Fibroblast of skin of left quadriceps (primary cell): ENCODE data around the gene NIFK.

ENCODE experiments used
- DNase-seq, 2 experiments: peaks; one replicate each; pipeline ENCODE4 v3.0.0-alpha.2; 2013; ENCODE audit warnings: low read depth in 2 of 2

NIFK gene

DNA sequence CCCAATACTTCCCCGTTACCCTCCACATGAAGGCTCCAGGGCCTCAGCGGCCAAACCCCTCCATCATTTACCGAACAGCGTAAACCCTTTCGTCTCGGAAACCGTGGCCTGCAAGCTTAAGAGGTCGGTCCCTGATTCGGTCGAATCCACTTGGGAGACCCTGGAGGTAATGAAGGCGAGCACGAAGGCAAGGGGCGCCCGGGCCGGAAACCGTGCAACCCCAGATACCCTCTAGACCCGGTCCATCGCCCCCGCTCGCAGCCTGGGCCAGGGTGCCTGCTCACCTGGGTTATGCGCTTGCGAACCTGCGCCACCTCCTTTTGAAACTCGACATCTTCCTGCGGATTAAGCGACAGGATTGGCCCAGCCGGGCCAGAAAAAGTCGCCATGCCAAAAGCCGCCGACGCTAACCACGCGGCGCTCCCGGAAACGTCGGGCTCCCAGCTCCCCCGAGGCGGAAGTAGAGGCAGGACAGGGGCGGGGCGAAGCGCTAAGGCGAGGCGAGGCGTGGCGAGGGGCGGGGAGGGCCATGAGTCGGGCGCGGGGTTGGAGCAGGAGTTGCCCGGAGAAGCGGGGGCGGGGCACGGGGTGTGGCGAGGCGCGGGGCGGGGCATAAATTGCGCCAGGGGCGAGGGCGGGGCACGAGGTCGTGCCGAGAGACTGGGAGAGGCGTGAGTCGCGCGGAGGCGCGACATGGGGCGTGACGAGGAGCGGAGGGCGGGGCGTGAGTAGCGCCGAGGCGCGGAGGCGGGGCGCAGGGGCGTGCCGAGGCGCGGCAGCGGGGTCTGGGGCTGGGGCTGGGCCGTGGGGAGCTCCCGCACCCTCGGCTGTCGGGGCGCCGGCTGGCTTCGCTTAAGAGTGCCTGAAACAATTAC, at the start of gene NIFK:
Gene NIFK (minus strand): TSS at position 414 of the 875 bp plus-strand sequence. CDS start 25 bp downstream, at position 389.
- peak; percentile 94 to 95 for DNase-seq

DNA sequence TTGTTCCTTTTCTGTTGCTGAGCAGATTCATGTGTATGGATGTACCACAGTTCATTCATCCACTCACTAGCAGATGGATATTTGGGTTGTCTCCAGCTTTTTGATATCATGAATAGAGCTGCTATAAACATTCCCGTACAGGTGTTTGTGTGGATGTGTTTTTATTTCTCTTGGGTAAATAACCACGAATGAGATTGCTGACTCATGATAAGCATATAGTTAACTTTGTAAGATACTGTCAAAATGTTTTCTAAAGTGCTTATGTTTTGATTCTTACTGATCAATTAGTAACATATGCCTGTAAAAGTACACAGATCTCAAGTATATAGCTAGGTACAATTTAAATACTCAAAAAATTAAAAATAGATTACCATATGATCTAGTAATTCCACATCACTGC, 46.5 kb upstream of the NIFK start:
- no peak for DNase-seq

DNA sequence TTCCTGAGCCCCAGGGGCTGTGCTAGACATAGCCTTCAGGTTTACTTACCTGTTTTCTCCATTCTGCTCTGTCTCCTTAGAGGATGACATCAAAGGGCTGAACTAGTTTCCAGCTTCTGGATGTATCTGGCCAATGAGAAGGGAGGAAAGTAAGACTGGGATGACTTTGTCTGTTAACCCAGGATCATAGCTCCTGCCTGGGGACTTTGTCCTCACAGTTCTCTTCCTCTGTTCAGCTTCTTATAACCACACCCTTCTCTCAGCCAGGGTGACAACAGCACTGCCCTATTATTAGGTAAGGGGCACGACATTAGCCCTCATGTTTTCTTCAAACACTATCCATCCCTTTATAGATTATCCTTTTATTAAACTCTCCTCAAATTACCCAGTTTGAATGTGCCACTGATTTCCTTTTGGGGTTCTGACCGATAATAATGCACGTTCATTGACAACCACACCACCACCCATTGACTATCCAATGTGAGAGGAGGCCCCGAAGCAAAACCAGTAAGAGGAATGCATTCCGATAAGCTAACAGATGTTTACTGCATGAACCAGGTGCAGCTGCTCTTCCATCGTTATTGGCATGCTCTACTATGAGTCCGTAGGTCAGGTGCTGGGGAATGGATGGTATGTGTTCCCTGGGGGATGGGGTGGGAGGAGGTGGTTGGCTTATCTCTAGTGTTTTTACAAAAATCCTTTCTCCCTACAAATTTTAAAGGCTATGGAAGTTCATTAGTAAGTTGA, 42.2 kb upstream of the NIFK start:
- no peak for DNase-seq

DNA sequence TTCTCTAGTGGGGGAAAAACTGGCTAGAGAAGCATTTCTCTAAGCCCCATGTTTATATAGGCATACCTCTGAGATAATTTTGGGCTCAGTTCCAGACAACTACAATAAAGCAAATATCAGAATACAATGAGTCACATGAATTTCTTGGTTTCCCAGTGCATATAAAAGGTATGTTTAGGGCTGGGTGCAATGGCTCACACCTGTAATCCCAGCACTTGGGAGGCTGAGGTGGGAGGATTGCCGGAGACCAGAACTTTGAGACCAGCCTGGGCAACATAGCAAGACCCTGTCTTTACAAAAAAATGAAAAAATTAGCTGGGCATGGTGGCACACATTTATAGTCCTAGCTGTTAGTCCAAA, 41.0 kb upstream of the NIFK start:
- peak; percentile 20 to 22 for DNase-seq

DNA sequence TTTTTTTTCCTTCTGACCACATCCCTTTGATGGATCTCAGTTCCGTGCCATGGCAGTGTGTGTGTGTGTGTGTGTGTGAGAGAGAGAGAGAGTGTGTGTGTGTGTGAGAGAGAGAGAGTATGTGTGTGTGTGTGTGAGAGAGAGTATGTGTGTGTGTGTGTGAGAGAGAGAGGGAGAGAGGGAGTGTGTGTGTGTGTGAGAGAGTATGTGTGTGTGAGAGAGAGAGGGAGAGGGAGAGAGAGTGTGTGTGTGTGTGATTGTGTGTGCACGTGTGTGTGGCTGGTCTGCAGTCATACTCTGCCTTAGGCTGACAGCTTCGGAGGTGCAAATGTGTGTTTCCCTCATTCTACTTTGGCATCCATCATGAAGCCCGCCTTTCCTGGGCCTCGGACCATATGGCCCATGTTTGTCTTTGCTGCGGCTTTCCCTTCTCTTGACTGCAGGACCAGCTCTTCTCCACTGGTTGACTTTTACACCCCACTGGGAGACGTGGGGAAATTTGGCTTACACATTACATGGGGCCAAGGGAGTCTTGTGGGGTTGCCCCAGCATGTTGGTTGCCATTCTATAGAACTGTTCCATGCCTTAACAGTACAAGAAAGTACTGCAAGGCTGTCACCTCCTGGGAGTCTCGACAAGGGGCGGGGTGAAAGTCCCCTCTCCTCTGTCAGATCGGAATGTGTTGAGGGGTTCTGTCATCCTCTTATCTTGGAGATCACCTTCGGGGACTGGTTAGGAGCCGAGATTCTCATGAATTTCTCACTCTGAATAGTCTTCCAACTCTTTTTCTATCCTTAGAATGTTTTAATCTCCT, 40.4 kb upstream of the NIFK start:
- no peak for DNase-seq

DNA sequence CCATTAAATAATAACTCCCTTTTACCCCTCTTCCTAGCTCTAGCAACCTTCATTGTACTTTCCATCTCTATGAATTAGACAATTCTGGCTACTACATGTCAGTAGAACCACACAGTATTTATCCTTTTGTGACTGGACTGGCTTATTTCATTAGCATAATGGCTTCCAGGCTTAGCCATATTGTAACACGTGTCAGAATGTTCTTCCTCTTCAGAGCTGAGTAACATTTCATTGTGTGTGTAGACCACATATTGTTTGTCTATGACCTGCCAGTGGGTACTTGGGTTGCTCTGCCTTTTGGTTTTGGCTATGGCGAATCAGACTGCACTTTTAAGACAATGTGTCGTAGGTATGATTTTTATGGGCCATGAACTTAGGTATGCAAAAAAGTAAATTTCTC, 39.7 kb upstream of the NIFK start:
- DNase-seq, result no peak

DNA sequence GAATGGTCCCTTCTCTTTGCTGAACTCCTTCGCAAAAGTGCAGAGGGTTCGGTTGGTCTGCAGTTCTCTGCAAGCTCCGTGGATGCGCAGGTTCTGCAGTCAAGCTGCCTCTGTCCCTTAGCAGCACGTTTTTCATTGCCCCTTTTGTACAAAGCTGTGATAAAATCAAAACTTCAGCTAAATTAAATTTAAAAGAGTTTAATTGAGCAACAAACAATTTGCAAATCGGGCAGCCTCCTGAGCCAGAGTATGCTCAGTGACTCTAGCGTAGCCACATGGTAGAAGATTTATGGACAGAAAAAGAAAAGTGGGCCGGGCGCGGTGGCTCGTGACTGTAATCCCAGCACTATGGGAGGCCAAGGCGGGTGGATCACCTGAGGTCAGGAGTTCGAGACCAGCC, 37.6 kb upstream of the NIFK start:
- DNase-seq, result no peak

DNA sequence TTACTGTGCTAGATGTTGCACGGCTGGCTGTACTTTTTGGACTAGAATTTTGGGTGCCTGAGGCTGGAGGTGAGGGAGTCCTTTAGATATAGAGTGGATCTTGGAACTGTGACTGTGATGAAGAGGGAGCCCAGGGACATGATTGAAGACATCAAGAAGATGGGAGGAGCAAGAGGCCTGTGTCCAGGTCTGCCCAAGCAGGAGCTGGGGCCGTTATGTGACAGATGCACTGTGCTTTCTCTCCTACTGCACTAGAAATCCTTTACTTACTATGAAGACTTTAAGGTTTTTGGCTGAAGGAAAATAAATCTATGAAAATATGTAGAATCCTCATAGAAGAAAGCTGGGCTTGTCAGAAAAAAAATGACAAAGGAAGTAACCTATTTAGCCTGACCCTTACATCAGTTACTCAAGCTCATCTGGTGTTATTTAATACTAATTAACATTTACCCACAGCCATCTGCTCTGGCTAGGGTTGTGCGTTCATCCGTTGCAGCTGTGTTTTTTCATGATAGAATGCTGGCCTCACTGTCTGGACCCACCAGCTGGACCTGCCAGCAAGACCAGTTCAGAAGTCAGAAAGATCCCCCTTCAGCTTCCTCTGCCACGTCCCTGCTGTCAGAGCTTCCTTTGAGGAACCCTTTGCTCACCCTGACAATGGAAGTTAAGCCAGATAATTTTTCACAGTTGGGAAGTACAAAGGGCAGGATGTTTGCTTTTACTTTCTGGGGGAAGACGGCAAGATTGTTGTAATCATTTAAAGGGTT, 35.5 kb upstream of the NIFK start:
- no peak for DNase-seq

DNA sequence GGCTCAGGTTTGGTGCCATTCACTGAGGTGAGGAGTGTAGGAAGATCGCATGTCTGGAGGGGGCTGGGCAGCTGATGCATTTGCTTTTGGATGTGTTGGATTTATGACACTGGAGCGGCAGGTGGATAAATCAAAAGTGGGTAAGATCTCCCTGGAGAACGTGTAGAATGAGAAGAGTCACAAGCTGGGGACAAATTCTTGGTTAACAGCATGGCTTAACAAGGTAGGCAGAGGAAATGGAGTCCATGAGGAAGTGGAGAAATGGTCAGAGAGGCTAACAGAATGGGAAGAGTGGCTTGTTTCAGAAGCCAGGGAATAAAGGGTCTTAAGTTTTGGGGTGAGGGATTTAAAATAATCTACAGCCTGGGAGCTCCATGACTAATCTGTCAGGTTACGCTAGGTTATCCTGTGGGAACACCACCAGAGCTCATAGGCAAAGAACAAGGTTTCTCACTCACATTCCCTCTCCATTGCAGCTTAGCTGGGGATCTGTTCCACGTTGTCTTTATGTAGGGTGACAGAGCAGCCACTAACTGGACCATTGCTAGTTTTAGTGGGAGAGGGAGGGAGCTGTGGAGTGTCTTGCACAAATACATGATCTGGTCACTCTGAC, 31.6 kb upstream of the NIFK start:
- DNase-seq, result no peak

DNA sequence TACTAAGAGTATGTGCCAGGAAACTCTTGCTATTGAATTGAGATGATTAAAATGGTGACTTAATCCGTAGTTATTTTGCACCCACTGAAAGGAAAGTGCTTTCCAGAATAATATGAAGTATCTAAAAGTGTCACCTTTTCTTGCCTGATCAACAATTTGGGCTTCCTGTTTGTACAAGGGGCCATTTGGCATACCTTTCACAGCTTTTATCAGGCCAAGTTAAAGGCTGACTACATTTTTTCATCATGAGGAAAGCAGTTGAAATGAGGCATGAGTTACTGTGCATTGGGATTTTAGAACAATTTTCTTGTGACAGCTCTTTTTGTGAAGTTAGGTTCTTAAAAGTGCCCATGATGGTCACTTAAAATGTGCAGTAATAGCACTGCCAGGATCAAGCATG, 29.9 kb upstream of the NIFK start:
- DNase-seq, result no peak

DNA sequence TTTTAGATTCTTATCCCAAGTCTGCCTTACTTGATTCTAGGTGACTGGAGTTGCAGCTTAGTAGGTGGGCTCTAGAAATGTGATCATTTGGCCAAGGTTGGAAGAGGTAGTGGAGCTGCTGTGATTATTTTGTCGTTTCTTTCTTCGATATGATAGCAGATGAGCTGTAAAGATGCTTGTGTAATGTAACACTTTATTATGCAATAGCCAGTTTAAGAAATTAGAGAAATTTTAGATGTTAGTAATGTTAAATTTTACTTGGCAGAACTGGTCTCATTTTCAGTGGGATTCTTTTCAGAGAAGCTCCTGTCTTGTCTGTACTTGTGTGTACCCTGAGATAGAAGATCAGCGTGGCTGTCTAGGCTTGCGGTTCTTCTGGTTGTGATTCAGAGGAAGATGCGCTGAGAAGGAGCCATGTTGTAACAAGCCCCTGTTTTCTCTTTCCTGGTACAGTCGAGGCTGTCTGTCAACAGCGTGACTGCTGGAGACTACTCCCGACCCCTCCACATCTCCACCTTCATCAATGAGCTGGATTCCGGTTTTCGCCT, 28.1 kb upstream of the NIFK start:
- DNase-seq, result no peak

DNA sequence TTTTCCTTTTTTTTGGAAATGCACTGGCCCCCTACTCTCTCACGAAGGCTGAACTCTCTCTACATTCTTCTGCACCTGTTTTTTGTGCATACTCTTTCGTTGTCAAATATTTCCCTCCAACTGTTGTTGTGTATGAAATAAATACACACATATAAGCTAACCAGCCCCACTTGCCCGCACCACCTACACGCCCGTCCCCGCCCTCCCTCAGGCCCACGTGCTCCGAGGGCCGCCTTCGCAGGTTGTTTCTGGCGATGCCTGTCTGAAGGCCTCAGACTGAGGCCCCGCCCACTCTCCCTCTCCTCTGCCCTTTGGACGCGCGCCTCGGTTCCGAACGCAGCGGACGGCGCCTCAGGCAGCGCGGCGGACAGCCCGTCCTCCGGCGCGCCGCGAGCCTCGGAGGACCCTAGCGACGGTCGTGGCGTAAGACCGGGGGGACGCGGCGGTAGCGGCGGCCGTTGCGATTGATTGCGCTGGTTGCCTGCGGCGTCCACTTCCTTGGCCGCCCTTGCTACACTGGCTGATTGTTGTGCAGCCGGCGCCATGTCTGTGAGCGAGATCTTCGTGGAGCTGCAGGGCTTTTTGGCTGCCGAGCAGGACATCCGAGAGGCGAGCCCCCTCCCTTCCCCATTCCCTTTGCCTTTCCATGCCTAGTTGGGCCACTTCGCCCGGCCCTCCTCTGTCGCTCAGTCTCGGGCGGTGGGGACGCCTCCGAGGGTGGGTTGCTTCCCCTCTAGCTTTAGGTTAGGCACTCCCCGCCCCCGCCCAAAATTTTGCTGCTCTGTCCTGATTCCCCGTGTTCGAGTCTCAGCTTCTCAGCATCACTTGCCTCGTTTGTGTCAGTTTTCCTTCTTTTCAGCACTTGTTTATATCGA, 18.8 kb upstream of the NIFK start, which contains the start of gene TSN:
Gene TSN (plus strand): TSS at position 415 of the 875 bp plus-strand sequence. CDS start 129 bp downstream, at position 544.
- peak; percentile 93 to 94 for DNase-seq

DNA sequence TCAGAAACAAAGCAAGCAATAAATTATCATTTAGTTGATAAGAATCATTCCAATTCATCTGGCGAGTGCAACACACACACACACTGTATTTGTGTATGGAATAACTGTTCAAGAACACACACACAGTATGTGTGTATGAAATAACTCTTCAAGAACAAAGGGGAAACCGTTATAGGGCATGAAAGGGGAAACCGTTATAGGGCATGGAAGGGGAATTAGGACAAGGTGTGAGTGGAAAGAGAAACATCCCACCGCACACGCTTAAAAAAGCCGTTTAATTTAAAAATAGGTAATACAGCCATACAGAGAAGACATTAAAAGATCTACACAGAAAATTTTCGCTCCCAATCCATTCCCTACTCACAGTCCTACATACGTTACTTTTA, 18.2 kb upstream of the NIFK start:
- DNase-seq, result no peak

DNA sequence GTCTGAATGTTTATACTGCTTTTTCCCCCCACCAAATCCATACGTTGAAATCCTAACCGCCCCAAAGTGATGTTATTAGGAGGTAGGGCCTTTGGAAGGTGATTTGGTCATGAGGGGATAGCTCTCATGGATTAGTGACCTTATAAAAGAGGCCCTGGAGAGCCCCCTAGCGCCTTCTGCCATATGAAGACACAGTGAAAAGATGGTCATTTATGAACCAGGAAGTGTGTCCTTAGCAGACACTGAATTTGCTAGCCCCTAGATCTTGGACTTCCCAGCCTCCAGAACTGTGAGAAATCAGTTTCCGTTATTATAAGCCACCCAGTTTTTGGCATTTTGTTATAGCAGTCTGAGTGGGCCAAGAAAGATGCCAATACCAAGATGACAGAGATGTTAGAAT, 11.5 kb upstream of the NIFK start:
- peak in 1 of 2 experiments; percentile 16 for DNase-seq

DNA sequence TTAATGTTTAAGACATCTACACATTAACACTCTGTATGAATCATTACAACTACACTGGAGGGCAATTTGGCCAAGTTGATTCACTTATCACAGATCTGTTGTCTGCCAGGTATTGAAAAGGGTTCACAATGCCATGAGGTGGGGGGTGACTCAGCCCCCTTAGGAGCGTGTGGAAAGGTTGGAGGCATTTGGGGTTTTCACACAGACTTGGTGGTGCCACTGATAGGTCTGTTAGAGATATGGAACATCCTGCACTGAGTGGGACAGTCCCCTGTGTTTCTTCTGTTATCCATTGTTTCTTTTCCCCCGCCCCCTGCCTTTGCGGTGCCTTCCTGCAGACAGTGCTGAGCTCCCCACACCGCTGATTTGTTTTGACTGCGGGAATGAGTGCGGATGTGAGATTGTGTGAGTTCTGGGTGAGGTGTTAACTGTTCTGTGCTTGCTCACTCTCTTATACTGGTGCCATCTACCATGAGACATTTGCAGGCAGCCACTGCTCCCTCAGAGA, 9.4 kb upstream of the NIFK start:
- DNase-seq, result no peak

DNA sequence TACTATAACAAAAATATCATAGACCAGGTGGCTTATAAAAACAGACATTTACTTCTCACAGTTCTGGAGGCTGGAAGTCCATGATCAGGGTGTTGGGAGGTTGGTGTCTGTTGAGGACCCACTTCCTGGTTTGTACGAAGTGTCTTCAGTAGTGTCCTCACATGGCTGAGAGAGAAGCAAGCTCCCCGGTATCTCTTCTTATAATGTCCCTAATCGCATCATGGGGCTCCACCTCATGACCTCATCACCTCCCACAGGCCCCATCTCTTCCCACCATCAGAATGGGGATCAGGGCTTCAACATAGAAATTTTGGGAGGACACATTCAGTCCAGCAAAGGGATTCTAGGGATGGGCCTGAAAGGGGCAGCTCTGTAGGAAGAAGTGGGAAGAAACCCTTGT, 4.8 kb upstream of the NIFK start:
- DNase-seq, result no peak

DNA sequence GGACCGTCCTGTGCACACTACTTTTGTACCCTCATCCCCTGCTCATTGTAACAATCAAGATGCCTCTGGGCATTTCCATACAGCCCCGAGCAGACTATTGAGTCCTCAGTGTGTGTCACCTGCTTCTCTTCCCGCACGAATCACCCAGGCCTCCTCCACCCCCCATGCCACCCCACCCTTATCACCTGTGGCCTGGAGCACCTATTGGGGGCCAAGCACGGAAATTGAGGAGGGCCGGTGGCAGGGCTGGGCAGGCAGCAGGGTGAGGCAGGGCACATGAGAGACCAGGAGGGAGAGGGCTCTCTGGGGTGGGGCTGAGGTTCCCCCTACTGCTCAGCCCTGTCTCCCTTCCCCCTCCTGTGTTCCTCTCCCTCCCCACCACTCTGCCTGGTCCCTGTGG, 4.3 kb upstream of the NIFK start:
- DNase-seq, result no peak

DNA sequence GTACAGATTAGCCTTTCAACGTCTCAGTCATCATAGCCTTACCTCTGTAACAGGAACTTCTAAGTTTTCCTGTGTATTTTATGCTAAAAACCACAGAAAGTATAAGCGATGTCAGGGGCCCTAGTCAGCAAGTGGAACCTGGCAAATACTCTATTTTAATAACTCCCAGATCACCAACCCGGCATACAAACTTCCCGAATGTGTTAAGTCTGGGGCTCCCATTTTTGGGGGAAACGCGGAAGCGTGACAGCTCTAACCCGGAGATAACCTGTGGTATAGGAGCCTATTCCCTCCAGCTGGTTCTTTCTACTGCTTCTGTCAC, 574 bp downstream of the NIFK start:
- no peak for DNase-seq

DNA sequence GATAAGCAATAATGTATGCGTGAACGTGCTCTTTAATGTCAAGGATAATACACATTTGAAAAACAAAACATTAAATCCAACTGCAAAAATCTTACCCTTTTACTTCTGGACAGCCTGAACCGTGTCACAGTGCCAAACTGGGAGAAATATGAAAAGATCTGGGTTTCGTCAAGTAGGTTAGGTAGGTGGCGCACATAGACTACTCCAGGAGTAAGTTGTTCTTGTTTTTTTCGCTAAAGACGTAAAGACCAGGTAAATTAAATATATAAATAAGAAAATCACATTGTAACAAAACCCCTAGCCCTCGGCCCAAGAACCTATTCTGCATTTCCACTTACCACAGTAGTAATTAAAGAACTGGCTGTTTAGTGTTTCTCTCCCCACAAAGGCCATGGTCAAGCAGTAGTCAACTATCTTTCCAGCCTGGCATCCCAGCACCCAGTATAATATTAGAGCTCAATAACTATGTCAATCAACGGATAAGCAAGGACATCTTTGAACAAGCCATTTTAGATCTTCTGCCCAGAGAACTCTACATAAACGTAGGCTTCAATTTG, 1.1 kb downstream of the NIFK start:
- no peak for DNase-seq
